ENCODE results near the gene MRPL41. TPM values are rescaled to one million over a fixed set of nuclear protein-coding genes. Genes with fewer than 3 reads are reported as not detected.

MRPL41 gene
- total and polyA plus RNA-seq, 2 of the 13 experiments (the other 11 are each of a cell fraction or from before 2014, with no cell fraction given), result 20.9 to 54.0 TPM

- Histone ChIP-seq H3K36me3 (replicated peaks in 1 of 2; ENCODE audit: control insufficient read depth in 1 of 2, insufficient read depth in 2 of 2, low read length in 2 of 2) (peaks cover 14 to 47% of the 10 kb centered on the region in 2 experiments; a peak in 4 of 5 replicates), H3K9me3 (ENCODE audit: low read length) (no peaks in the 10 kb centered on the region), H3K27ac (ENCODE audit: extremely low read length, insufficient read depth, low read length) (no peak overlapping the region), H3K9ac (ENCODE audit: insufficient read depth, low read depth, low read length) (no peak overlapping the region), H3K4me3 (replicated peaks in 1 of 3; ENCODE audit: insufficient read depth in 1 of 3, low read depth in 2 of 3, low read length in 3 of 3) (no peak overlapping the region), H4K20me1 (ENCODE audit: insufficient read depth, low read length) (no peaks in the 10 kb centered on the region; the same call in 1 of the 2 replicates), H2AFZ (ENCODE audit: low read length) (no peak overlapping the region), H3K4me1 (ENCODE audit: insufficient read depth, low read length) (peaks cover 27% of the 10 kb centered on the region), H3K79me2 (ENCODE audit: insufficient read depth, low read length) (peaks cover 20% of the 10 kb centered on the region), H3K27me3 (ENCODE audit: control insufficient read depth in 1 of 2, insufficient read depth in 2 of 2, low read length in 2 of 2) (no peaks in the 10 kb centered on the region), H3K4me2 (ENCODE audit: low read depth, low read length) (no peak overlapping the region)
- no TSS peak for BruUV-seq (replicated peaks)
- DNase-seq (ENCODE audit: low spot score) (no peak), FAIRE-seq (no peak), ATAC-seq (no peak)
- POLR2A ChIA-PET, result interaction anchor here (1.8 to 2.1 kb wide), 2 partner anchors 10 to 24 kb away, joined by 6 to 7 read pairs; partner anchors contain the start of genes ARRDC1 and ZMYND19
- intact Hi-C loops (cut with micrococcal nuclease; ENCODE audit: unreplicated experiment) (no loop called here), in situ Hi-C loops (cut with HindIII; ENCODE audit: extremely low pct_ligation_motif_present, low pct_unique_long_range_greater_than_20kb) (no loop called here)
- TF ChIP-seq MIER2 (CRISPR knock-in tag; IDR thresholded peaks at IDR 0.05), result no peak
- TF ChIP-seq SNAPC4 (CRISPR knock-in tag; IDR thresholded peaks at IDR 0.05), result no peak
- no peak for TF ChIP-seq NR2F6 (IDR thresholded peaks at IDR 0.05)
- TF ChIP-seq NR2F6 (CRISPR knock-in tag; IDR thresholded peaks at IDR 0.05), result no peak
- peak; percentile 79 for TF ChIP-seq MAFF (IDR thresholded peaks at IDR 0.05; ENCODE audit: low read depth, low read length)
- TF ChIP-seq ATF2 (CRISPR knock-in tag; IDR thresholded peaks at IDR 0.05), result no peak
- TF ChIP-seq SAP130 (CRISPR knock-in tag; IDR thresholded peaks at IDR 0.05; ENCODE audit: low read depth), result no peak
- TF ChIP-seq NR2F2 (IDR thresholded peaks at IDR 0.05; ENCODE audit: borderline replicate concordance, low read depth), result no peak
- TF ChIP-seq FUBP1 (CRISPR knock-in tag; IDR thresholded peaks at IDR 0.05; ENCODE audit: borderline replicate concordance), result no peak
- peak; percentile 83 to 88 for TF ChIP-seq MAFK (conservative IDR thresholded peaks at IDR 0.05 in 1 of 2, IDR thresholded peaks at IDR 0.05 in 1 of 2; ENCODE audit: low read length in 2 of 2)
- 90% methylated on average over 2 of the region's 4 CpGs for WGBS (ENCODE audit: low lambda C conversion rate)
- CTCF ChIA-PET (ENCODE audit: low intra/inter-chr PET ratio, low total read pairs), result no interaction called here
These were observed 29.3 kb downstream of the MRPL41 start for GRCh38 chr9:137580954-137581322.

Data from HepG2 (cell line).